SKM-1 (cell line): Measurements from ENCODE around the gene HKDC1.
"Not testable (repeated sequence)": the region's sequence is repeated elsewhere in the genome, so short reads cannot be mapped to it uniquely, and the experiment has no call there.

Experiments used
- DNase-seq: peaks from one replicate; lab custom pipeline; 2025; ENCODE audit not compliant: unreplicated experiment; lab: John Stamatoyannopoulos, UW

The HKDC1 gene

GRCh38 chr10:69220041-69220451 is at the start of gene HKDC1:
TSS of gene HKDC1 (plus strand) at chr10:69220332. CDS start at chr10:69220436, 104 bp downstream.
- no peak for DNase-seq

- no peak for DNase-seq
Measured at GRCh38 chr10:69172241-69172982, 47.7 kb upstream of the HKDC1 start.

GRCh38 chr10:69175326-69175725 is 44.8 kb upstream of the HKDC1 start:
- DNase-seq: not testable (repeated sequence)

GRCh38 chr10:69176823-69177222 is 43.3 kb upstream of the HKDC1 start:
- DNase-seq: no peak

GRCh38 chr10:69179089-69179742 is 40.9 kb upstream of the HKDC1 start:
- DNase-seq: no peak

GRCh38 chr10:69179743-69180524 is 40.2 kb upstream of the HKDC1 start, which contains the start of gene SUPV3L1:
TSS of gene SUPV3L1 (plus strand) at chr10:69180234. CDS start at chr10:69180292, 58 bp downstream.
- DNase-seq: peak; percentile 99

- no peak for DNase-seq
Measured at GRCh38 chr10:69180525-69181204, 39.5 kb upstream of the HKDC1 start.

GRCh38 chr10:69181433-69181832 is 38.7 kb upstream of the HKDC1 start:
- no peak for DNase-seq

GRCh38 chr10:69182005-69182404 is 38.1 kb upstream of the HKDC1 start:
- no peak for DNase-seq

GRCh38 chr10:69186524-69186923 is 33.6 kb upstream of the HKDC1 start:
- DNase-seq: no peak

- no peak for DNase-seq
Measured at GRCh38 chr10:69201045-69201444, 19.1 kb upstream of the HKDC1 start.

GRCh38 chr10:69202332-69202731 is 17.8 kb upstream of the HKDC1 start:
- no peak for DNase-seq

- no peak for DNase-seq
Measured at GRCh38 chr10:69208761-69209160, 11.4 kb upstream of the HKDC1 start.

- DNase-seq: no peak
Measured at GRCh38 chr10:69209787-69210484, 10.2 kb upstream of the HKDC1 start.

- no peak for DNase-seq
Measured at GRCh38 chr10:69211104-69211503, 9.0 kb upstream of the HKDC1 start.

GRCh38 chr10:69211524-69211923 is 8.6 kb upstream of the HKDC1 start:
- no peak for DNase-seq

- no peak for DNase-seq
Measured at GRCh38 chr10:69213591-69214311, 6.4 kb upstream of the HKDC1 start.

- peak; percentile 28 for DNase-seq
Measured at GRCh38 chr10:69214666-69215131, 5.4 kb upstream of the HKDC1 start.

- DNase-seq: no peak
Measured at GRCh38 chr10:69215405-69216171, 4.5 kb upstream of the HKDC1 start.
